WTC11 (cell line): ENCODE data around the gene TRPC4AP. TPM values are rescaled to one million over a fixed set of nuclear protein-coding genes. Genes with fewer than 3 reads are reported as not detected.
A peak's percentile ranks its signal among the peaks of the same experiment; 100 is the strongest.

ENCODE experiments used
- ATF3 ChIP-seq: sonication (generic); formaldehyde crosslinking; conservative IDR thresholded peaks from 2 replicates; pipeline ENCODE4 v1.8.1; 2022; ENCODE audit warnings: mild to moderate bottlenecking, missing genetic modification reagents
- CREB1 ChIP-seq: sonication (generic); formaldehyde crosslinking; IDR thresholded peaks from 2 replicates; pipeline ENCODE4 v1.8.0; 2023; ENCODE audit warnings: mild to moderate bottlenecking, missing genetic modification reagents
- CTCF ChIP-seq: fragments of 200-600 bp; IDR thresholded peaks from 2 replicates; pipeline ENCODE4 v1.8.0; 2022; ENCODE audit warnings: antibody characterized with exemption
- ELF4 ChIP-seq: sonication (generic); formaldehyde crosslinking; IDR thresholded peaks from 2 replicates; pipeline ENCODE4 v1.8.1; 2022; ENCODE audit warnings: low read depth, mild to moderate bottlenecking, moderate library complexity, missing genetic modification reagents
- ESRRA ChIP-seq: sonication (generic); formaldehyde crosslinking; IDR thresholded peaks from 2 replicates; pipeline ENCODE4 v1.8.1; 2022; ENCODE audit warnings: mild to moderate bottlenecking, missing genetic modification reagents, borderline replicate concordance
- ETV6 ChIP-seq: sonication (generic); formaldehyde crosslinking; IDR thresholded peaks from 2 replicates; pipeline ENCODE4 v1.8.1; 2022; ENCODE audit warnings: mild to moderate bottlenecking, missing genetic modification reagents
- FOXJ3 ChIP-seq: sonication (generic); formaldehyde crosslinking; IDR thresholded peaks from 2 replicates; pipeline ENCODE4 v1.9.0; 2021; ENCODE audit warnings: missing genetic modification reagents, mild to moderate bottlenecking, borderline replicate concordance
- FOXP4 ChIP-seq: sonication (generic); formaldehyde crosslinking; IDR thresholded peaks from 2 replicates; pipeline ENCODE4 v1.8.0; 2022; ENCODE audit warnings: mild to moderate bottlenecking, missing genetic modification reagents
- GABPB1 ChIP-seq: sonication (generic); formaldehyde crosslinking; IDR thresholded peaks from 2 replicates; pipeline ENCODE4 v1.8.1; 2023; ENCODE audit warnings: mild to moderate bottlenecking, missing genetic modification reagents
- IRF1 ChIP-seq: sonication (generic); formaldehyde crosslinking; IDR thresholded peaks from 2 replicates; pipeline ENCODE4 v1.8.0; 2023; ENCODE audit warnings: missing genetic modification reagents
- IRF2 ChIP-seq: sonication (generic); formaldehyde crosslinking; IDR thresholded peaks from 2 replicates; pipeline ENCODE4 v1.8.0; 2022; ENCODE audit warnings: low read depth, missing genetic modification reagents, borderline replicate concordance
- JUN ChIP-seq: sonication (generic); formaldehyde crosslinking; IDR thresholded peaks from 2 replicates; pipeline ENCODE4 v1.8.0; 2023; ENCODE audit warnings: mild to moderate bottlenecking, missing genetic modification reagents
- MXD4 ChIP-seq: fragments of 250-450 bp; sonication (Bioruptor Pico); IDR thresholded peaks from 2 replicates; pipeline ENCODE4 v1.8.0; 2021; ENCODE audit warnings: mild to moderate bottlenecking, moderate library complexity, borderline replicate concordance
- NFYB ChIP-seq: sonication (generic); formaldehyde crosslinking; conservative IDR thresholded peaks from 2 replicates; pipeline ENCODE4 v1.8.0; 2022; ENCODE audit warnings: low read depth, missing genetic modification reagents
- PRDM15 ChIP-seq: sonication (generic); formaldehyde crosslinking; IDR thresholded peaks from 2 replicates; pipeline ENCODE4 v1.8.0; 2022; ENCODE audit warnings: missing genetic modification reagents
- PRRX2 ChIP-seq: fragments of 250-450 bp; sonication (Bioruptor Pico); IDR thresholded peaks from 2 replicates; pipeline ENCODE4 v1.8.0; 2021; ENCODE audit warnings: mild to moderate bottlenecking
- SMAD3 ChIP-seq: sonication (generic); formaldehyde crosslinking; IDR thresholded peaks from 2 replicates; pipeline ENCODE4 v1.8.0; 2022; ENCODE audit warnings: missing genetic modification reagents, mild to moderate bottlenecking, borderline replicate concordance
- TCF7 ChIP-seq: sonication (generic); formaldehyde crosslinking; IDR thresholded peaks from 2 replicates; pipeline ENCODE4 v1.8.0; 2022; ENCODE audit warnings: mild to moderate bottlenecking, low read depth, missing genetic modification reagents, moderate library complexity
- TP53 ChIP-seq: sonication (generic); formaldehyde crosslinking; IDR thresholded peaks from 2 replicates; pipeline ENCODE4 v1.8.1; 2023; ENCODE audit warnings: mild to moderate bottlenecking, missing genetic modification reagents
- USF1 ChIP-seq: sonication (generic); formaldehyde crosslinking; IDR thresholded peaks from 2 replicates; pipeline ENCODE4 v1.8.0; 2022; ENCODE audit warnings: mild to moderate bottlenecking, missing genetic modification reagents
- ZBTB21 ChIP-seq: sonication (generic); formaldehyde crosslinking; IDR thresholded peaks from 2 replicates; pipeline ENCODE4 v1.8.1; 2023; ENCODE audit warnings: mild to moderate bottlenecking, missing genetic modification reagents, borderline replicate concordance
- ZNF138 ChIP-seq: sonication (generic); formaldehyde crosslinking; conservative IDR thresholded peaks from 2 replicates; pipeline ENCODE4 v1.8.1; 2022; ENCODE audit warnings: mild to moderate bottlenecking, moderate library complexity, missing genetic modification reagents
- ZNF396 ChIP-seq: fragments of 250-450 bp; sonication (Bioruptor Pico); IDR thresholded peaks from 2 replicates; pipeline ENCODE4 v1.8.0; 2021; ENCODE audit warnings: mild to moderate bottlenecking, moderate library complexity, borderline replicate concordance
- total RNA-seq: library from RNA; stranded (reverse); gene quantifications from 3 replicates; pipeline ENCODE4 v1.2.3, GENCODE V29; 2021
- TF ChIP-seq, protein P1 (sequence below): fragments of 250-450 bp; sonication (Bioruptor Pico); IDR thresholded peaks from 2 replicates; pipeline ENCODE4 v1.9.0; 2021; ENCODE audit warnings: mild to moderate bottlenecking
- TF ChIP-seq, protein P2 (sequence below): fragments of 250-450 bp; sonication (Bioruptor Pico); IDR thresholded peaks from 2 replicates; pipeline ENCODE4 v1.9.0; 2021; ENCODE audit warnings: mild to moderate bottlenecking, borderline replicate concordance

Gene TRPC4AP
- total RNA-seq, 1 experiment from 2014 or later = 73.8 TPM

- no peak for TF ChIP-seq NFYB
- TF ChIP-seq ZNF396 (CRISPR knock-in tag) = no peak
- no peak for TF ChIP-seq ZNF138 (CRISPR knock-in tag)
- TF ChIP-seq, protein P1, sequence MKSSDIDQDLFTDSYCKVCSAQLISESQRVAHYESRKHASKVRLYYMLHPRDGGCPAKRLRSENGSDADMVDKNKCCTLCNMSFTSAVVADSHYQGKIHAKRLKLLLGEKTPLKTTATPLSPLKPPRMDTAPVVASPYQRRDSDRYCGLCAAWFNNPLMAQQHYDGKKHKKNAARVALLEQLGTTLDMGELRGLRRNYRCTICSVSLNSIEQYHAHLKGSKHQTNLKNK = no peak
- TF ChIP-seq ETV6 (CRISPR knock-in tag) = peak; percentile 57; the same call in 1 of the 2 replicates
- peak; percentile 93 for TF ChIP-seq CTCF
- TF ChIP-seq PRRX2 (CRISPR knock-in tag) = no peak
- TF ChIP-seq ELF4 = 0 out of 2 replicates have a peak, but pooled peaks have one; percentile 23
- TF ChIP-seq ATF3 (CRISPR knock-in tag) = no peak
- TF ChIP-seq USF1 (CRISPR knock-in tag) = peak; percentile 78; the same call in 1 of the 2 replicates
- peak; percentile 79; the same call in 1 of the 2 replicates for TF ChIP-seq ESRRA
- TF ChIP-seq PRDM15 (CRISPR knock-in tag) = no peak
- TF ChIP-seq IRF1 = no peak
- peak; percentile 41; the same call in 1 of the 2 replicates for TF ChIP-seq FOXP4 (CRISPR knock-in tag)
- no peak for TF ChIP-seq CREB1 (CRISPR knock-in tag)
- no peak for TF ChIP-seq JUN (CRISPR knock-in tag)
- no peak for TF ChIP-seq MXD4 (CRISPR knock-in tag)
- no peak for TF ChIP-seq TP53 (CRISPR knock-in tag)
- TF ChIP-seq SMAD3 (CRISPR knock-in tag) = no peak
- no peak for TF ChIP-seq IRF2 (CRISPR knock-in tag)
- no peak for TF ChIP-seq ZBTB21
- TF ChIP-seq TCF7 = 0 out of 2 replicates have a peak, but pooled peaks have one; percentile 47
- peak; percentile 83 for TF ChIP-seq GABPB1
- no peak for TF ChIP-seq FOXJ3 (CRISPR knock-in tag)
- TF ChIP-seq, protein P2, sequence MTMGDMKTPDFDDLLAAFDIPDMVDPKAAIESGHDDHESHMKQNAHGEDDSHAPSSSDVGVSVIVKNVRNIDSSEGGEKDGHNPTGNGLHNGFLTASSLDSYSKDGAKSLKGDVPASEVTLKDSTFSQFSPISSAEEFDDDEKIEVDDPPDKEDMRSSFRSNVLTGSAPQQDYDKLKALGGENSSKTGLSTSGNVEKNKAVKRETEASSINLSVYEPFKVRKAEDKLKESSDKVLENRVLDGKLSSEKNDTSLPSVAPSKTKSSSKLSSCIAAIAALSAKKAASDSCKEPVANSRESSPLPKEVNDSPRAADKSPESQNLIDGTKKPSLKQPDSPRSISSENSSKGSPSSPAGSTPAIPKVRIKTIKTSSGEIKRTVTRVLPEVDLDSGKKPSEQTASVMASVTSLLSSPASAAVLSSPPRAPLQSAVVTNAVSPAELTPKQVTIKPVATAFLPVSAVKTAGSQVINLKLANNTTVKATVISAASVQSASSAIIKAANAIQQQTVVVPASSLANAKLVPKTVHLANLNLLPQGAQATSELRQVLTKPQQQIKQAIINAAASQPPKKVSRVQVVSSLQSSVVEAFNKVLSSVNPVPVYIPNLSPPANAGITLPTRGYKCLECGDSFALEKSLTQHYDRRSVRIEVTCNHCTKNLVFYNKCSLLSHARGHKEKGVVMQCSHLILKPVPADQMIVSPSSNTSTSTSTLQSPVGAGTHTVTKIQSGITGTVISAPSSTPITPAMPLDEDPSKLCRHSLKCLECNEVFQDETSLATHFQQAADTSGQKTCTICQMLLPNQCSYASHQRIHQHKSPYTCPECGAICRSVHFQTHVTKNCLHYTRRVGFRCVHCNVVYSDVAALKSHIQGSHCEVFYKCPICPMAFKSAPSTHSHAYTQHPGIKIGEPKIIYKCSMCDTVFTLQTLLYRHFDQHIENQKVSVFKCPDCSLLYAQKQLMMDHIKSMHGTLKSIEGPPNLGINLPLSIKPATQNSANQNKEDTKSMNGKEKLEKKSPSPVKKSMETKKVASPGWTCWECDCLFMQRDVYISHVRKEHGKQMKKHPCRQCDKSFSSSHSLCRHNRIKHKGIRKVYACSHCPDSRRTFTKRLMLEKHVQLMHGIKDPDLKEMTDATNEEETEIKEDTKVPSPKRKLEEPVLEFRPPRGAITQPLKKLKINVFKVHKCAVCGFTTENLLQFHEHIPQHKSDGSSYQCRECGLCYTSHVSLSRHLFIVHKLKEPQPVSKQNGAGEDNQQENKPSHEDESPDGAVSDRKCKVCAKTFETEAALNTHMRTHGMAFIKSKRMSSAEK = no peak
Observed at GRCh38 chr20:35092524-35093266, at the start of gene TRPC4AP (continued).
